ENCODE measurements around the gene SLC9A9.

SLC9A9 gene

DNA sequence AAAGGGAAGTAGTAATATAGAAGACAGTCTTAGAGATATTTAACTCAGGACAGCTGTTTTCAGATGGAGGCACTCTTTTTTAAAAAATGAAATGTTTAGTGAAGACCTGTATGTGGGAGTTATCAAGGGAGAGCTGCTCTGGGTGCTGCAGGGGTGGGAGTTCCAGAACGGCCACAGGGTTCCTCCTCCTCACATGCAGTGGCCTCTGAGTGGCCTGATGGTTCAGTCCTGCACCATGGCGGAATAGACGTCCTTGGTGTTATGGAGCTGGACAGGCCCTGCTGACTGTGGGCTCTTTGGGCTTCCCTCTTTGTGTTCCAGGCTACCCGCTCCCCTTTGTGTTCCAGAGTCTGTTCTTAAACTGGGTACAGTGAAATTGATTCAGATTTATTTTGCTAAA lies 602.6 kb downstream of the SLC9A9 start:
- DNase-seq (ENCODE audit: low spot score) = no peak

DNA sequence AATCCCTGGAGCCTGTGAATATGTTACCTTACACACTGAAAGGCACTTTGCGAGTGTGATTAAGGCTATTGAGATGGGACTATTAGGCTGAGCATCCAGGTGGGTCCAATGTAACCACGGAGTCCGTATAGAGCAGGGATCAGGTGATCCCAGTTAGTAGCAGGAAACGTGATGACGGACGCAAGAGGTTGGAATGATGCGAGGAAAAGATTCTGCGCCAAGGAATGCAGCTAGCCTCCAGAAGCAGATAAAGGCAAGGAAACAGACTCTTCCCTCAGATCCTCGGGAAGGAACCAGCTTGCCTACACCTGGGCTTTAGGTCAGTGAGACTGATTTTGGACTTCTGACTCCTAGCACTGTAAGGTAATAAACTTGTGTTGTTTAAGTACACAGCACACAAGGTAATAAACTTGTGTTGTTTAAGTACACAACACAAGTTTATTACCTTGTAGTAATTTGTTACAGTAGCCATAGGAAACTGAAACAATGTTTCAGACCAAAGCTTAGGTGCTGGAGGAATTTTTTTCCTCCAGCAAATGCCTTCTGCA lies 603.7 kb downstream of the SLC9A9 start:
- no peak for DNase-seq (ENCODE audit: low spot score)

DNA sequence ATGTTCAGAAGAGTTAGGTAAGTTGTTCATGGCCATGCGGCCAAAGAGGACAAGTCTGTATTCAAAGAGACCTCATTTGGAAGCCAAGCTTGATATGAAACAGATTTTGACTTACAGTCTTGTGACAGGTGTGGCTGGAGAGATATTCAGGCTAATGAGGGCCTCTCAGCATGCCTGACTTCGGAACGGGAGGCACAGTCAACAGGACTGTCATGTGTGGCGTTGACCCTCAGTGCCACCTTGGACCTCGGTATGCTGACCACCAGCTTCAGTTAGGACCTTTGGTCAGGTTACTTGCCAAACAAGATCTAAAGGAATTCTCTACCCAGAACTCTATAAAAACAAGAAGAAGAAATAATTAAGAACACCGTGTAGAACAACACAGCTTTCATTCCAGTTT lies 604.6 kb downstream of the SLC9A9 start:
- DNase-seq (ENCODE audit: low spot score) = no peak

DNA sequence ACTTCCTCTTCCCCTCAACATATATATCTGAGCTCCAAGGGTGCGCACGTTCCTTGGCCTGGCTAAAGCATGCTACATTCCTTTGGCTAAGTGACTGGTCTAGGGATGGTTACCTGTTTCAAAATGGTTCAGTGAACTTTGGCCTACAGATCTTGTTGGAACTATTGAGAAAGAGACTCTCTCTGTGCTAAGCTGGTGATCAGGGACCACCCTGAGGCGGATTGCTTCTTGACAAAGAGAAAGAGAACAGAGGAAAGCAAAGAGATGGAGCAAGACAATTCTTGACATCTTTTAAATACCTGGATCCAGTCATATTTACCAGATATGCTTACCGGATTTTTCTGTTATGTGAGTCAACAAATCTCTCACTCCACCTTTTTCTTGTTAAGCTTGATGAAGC lies 605.6 kb downstream of the SLC9A9 start:
- no peak for DNase-seq (ENCODE audit: low spot score)

DNA sequence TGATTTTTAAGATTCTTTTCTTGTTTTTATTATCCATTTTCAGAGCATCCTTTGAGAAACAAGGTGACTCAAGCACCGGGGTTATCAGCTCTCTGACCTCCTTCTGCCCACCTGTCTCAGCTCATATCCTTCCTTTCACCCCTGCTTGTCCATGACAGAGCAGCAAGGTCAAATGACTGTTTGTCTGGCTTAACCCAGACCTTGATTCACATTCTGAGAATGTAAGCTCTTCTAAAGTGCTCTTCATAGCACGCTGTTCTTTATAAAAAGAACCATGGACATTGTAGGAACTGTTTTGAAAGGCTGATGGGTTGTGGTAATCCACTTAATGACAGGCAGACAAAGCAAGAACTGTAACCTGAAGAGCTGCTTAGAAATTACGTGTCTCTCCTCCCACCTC lies 606.2 kb downstream of the SLC9A9 start:
- no peak for DNase-seq (ENCODE audit: low spot score)

DNA sequence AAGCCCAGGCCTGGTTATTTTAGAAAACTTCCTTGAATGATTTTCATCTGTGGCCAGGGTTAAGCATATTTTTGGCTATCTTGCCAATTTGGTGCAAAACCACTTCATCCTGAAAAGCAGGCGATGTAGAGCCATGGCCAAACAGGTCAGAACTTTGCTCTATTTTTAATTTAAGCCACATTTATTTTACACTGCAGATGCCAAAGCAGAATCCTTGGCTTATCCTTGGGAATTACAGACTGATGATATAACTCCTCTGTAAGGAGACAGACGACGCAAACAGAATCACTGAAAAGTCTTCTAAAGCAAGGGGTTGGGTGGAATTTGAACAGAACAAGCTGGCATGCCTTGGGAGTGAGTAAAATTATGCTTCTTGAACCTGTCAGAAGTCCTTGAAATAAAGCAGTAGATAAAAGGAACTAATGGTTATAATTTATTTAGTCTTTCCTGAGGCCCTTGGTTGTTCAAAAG lies 606.8 kb downstream of the SLC9A9 start:
- DNase-seq (ENCODE audit: low spot score) = peak; percentile 68

DNA sequence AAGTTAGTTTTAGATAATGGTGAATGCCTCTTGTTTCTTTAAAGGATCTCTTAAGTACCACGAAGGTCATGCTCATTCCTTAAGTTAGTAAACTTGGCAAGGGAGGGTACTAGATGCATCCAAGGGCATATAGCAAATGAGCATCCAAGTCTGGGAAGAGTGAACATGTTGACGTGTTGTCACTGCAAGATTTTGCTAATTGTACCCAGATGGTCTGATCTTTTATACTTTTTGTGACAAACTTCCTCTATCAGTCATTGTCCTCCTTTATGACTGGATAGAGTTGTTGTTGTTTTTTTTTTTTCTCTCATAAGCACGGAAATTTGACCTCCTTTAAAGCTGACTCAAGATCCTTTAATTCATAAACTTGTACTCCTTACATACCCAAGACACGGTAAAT lies 607.4 kb downstream of the SLC9A9 start:
- no peak for DNase-seq (ENCODE audit: low spot score)

DNA sequence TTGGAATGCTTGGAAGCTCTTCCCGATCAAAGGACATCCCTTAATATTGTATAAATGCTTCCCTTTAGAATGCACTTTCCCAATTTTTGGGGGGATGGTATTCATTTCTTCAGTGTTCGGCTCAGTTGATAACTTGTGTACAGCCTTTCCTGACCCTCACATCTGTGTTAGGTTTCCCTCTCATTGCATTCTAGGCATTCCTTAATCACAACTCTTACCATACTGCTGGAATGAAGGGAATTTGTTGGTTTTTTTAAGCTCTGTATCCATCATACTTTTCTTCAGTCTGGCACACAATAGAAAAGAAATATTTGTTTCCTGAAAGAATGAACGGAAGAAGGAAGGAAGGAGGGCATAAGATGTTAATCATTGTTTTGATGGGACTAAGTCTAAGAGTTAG lies 609.2 kb downstream of the SLC9A9 start:
- peak; percentile 42 for DNase-seq (ENCODE audit: low spot score)

DNA sequence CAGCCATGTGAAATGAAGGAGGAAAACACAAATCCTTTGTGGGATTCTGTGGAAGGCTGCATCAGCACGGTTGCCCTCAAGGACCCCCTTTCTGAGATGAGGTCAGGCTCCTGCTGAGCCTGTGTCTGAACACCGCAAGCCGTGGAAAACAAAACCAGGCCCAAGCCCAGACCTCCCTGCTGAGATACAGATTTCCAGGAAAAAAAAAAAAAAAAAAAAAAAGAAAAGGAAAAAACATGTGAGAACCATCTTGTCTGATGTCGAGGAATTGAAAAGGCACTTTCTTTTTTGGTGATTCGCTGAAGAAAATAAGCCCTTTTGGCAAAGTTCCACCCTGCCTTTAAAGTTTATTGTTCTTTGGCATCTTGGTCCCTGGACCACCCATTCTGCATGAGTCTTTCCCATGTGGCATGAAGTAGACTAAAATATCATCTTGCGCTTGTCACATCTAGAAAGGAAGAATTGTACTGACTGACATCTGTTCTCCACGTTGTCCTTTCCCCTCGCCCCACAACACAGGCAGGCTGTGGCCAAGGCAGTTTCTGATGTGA lies 611.1 kb downstream of the SLC9A9 start:
- DNase-seq (ENCODE audit: low spot score) = no peak

DNA sequence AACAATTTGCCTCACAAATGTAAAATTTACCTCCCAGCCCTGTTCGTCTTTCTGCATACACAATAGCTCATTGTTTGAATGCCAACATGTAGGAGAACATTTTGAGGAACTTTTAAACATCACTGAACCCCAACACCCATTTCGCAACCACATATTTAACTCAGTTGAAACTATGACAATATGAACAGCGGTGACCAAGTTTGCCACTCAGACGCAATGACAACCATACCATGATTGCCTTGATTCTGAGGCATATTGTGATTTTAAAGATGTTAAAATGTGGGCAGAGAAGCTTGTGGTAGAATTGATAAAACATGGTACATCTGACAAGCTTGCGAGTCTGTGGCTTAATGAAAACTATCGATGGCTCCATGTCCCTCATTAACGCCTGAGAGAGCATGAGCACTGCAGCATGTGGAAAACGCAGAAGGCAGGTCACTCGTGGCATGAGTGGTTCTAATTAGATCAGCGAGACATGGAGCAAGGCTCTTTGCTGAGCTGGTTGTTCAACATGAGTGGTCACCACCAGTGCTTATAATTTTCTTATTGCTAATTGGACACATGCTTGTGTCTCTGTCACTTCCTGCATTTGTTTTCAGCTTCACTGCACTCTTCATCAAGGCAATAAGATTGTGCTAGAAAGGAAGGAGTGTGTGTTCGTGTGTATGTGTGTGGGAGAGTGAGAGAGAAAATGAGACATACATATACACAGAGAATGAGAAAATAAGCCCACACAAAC lies 611.9 kb downstream of the SLC9A9 start:
- no peak for DNase-seq (ENCODE audit: low spot score)

DNA sequence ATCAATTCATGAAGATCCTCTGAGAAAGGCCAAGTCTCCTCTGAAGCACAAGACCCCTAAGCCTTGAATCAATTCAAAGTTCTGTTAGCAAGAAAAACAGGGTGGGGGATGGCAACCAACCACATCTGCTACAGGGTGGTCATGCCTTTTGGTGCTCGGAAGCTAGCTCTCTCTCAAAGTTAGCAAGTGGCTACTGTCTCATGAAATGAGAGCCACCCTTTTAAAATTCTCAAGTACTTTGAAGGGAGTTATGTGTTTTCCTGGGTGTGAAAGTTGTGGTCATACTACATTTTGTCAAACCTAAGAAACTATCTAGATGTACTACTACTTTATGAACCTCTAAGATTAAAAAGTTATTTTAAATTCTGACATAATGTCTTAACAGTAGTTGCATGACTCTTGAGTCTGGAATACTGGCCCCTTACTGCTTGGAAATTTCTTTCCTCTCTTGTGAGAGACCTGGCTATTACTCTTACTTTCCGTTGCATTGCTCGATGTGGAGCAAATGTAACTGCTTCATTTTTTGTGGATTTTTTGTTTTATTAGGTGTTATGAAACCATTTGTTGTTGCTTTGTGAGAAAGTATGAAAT lies 612.6 kb downstream of the SLC9A9 start:
- no peak for DNase-seq (ENCODE audit: low spot score)

DNA sequence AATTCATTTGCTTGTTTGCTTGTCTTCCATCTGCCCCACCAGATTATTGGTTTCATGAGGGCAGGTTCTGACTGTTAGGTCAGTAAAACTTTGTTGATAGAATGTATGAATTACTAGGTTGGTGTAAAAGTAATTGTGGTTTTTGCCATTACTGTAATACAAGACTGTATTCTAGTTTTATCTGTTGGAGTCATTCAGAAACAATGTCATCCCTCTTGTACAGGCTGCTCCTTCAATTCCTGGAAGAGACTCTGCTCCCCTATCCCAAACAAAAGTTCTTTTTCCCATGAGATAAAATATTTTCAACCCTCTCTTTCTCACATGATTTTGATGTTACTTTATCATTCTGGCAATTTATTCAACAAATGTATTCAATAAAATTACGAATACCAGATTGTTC lies 613.7 kb downstream of the SLC9A9 start:
- DNase-seq (ENCODE audit: low spot score) = peak; percentile 17

DNA sequence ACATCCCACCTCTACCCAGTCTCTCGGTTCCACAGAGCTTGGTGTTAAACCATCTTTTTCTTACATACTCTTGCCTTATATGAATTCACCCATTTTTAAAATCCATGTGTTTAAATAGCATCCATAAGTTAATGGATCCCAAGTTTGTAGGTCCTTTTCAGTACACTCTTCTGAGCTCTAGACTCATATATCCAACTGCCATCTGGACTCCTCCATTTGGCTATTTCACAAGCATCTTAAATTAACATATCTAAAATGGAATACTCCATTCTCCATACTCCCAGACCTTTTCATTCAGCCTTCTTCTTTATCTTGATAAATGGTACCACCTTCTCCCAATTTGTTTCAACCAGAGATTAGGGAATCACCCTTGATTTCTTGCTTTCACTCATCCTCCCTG lies 615.3 kb downstream of the SLC9A9 start:
- no peak for DNase-seq (ENCODE audit: low spot score)

DNA sequence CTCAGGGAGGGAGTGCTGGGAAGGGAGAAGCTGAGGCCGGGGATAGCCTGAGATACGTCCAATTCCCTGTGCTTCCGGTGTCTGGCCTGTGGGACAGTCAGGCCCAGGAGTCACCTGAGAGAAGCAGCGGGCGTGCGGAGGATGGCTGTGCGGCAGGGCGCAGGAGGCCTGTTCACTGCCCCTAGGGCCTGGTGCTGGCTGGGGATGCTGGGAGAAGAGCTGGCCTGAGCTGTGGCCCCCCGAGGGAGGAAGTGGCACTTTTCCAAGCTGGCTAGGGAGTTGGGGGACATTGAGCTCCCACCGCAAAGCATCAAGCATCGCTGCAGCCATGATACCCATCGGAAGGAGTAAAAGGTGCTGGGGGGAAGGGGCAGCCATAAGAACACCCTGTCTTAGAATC lies 619.9 kb downstream of the SLC9A9 start:
- no peak for DNase-seq (ENCODE audit: low spot score)

DNA sequence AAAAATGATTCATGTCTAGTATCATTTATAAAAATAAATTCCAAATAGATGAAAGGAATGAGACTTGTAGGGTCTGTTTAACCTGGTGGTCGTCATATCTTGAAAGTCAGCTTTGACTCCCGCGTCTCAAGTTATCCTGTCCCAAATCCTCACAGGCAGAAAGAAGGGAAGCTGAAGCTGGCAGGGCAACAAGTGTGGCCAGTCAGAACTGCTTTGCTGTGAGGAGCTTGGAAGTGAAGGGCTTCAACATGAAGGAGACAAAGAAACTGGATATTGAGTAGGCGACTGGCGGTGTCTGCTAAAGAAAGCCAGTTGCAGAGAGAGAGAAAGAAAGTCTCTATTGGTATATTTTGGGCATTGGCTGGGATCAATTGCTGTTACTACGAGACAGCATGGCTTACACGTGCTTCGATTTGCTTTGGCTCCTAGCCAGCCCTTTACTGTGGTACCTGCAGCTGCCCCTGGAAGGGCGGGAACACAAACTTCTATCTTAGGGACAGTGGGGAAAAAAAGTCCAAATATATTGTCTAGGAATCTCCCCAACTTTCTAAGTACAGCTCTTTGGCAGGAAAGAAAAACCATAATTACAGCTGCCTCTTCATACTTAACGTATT lies 621.5 kb downstream of the SLC9A9 start:
- no peak for DNase-seq (ENCODE audit: low spot score)

DNA sequence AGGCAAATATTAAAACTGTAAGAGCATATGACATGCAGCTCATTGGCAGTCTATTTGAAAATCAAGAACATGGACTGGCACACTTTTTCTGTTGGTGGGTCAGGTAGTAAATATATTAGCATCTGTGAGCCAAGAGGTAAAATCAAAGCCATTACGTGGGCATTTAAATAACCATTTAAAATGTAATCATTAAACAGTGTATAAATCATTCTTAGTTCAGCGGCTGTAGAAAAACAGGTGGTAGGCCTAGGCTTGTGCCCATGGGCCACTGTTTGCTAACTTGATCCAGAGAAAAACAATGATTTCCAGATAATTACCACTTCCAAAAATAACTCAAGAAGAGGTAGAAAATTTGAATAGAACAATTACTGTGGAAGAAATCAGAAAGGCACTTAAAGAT lies 623.6 kb downstream of the SLC9A9 start:
- DNase-seq (ENCODE audit: low spot score) = no peak

DNA sequence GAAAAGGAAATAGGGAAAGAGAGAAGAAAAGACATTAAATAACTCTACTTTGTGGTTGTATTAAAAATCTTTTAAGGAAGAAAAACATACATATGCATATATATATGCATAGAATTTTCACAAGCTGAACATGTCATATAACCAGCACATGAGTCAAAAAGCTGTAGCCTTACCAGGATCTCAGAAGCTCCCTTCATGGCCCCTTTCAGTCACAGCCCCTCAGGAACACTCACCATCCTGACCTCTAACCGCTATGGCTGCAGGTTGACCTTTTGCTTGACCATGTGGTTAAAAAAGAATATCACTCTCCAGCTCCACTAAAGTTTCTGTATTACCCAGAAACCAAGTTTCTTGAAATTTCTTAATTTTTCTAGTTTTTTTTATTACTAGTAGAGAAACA lies 625.3 kb downstream of the SLC9A9 start:
- no peak for DNase-seq (ENCODE audit: low spot score)

DNA sequence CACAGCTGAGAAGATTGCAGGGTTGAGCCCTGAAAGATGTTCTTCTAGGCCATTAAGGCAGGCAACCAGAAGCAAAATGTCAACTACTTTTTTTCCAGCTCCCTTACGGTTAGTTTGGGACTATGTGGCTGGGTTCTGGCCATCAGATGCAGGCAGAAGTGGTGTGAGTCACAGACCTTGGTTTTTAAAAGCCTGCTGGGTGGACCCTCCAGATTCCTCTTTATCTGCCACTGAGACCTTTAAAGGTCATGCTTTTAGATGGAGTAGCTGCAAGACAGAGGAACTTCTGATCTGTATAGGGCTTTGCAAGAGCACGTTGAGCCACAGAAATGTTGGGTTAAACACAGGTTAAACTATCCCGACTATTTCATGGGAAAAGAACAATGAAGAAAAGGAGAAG lies 625.8 kb downstream of the SLC9A9 start:
- peak; percentile 20 for DNase-seq (ENCODE audit: low spot score)

DNA sequence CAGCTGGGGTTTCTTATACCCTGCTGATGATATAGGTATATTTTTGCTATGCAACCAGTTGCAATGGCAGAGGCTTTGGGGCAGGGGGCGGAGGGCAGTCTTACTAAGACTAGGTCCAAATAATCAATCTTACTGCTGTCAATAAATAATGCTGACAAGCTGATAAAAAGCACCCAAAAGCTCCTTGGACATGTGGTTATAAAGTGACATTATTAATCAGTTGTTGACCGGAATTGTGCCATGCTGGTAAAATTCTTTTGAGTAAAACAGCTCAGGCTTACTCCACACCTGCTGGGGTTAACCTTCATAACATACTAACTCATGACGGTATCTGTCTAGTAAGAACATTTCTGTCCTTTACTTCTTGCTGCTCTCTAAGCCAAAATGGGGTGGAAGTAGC lies 626.8 kb downstream of the SLC9A9 start:
- DNase-seq (ENCODE audit: low spot score) = no peak

DNA sequence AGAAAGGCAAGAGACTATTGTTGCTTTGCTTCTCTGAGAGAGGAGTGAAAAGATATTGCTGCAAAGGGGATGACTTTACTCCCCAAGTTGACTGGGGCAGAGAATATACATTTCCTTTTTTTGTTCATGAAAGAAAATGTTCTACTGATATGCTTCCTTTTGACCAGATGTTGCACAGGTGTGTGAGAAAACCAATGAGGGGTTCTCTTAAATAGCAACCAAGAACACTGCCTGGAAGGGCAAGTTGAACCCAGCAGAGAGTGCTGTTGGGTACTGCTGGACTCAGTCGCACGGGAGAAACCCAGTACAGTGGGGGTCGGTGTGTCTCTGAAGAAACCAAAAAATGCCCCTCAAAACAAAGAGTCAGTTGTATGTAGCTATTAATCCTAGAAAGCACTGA lies 627.5 kb downstream of the SLC9A9 start:
- no peak for DNase-seq (ENCODE audit: low spot score)

DNA sequence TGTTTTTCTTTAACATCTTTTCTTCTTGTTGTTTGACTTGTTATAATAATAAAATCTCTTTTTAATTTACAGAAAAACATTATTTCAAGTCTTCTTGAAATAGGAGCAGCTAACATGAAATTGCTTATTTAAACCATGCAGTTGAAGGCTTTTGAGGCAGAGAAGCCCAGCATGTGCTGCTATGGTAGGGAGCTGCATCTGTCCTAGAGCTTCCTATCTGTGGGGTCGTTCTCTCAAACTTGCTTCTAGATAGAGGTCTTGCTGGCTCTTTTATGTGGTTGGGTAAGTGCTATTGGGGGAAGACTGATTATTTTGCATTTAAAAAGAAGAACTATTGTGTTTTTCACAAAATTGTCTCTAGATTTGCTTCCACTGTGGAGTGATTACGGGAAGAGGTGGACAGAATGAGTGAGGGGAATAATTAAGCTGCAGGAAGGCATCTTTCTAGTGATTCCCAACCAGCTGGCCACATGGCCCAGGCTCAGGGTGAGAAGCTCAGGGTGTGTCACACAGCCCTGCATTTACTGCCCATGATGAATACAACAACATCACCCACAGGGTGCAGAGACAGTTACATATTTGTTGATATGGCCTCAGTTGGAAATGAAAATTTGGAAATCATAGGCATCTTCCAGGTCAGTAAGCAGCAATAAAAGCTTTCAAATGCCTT lies 630.0 kb downstream of the SLC9A9 start:
- DNase-seq (ENCODE audit: low spot score) = no peak

DNA sequence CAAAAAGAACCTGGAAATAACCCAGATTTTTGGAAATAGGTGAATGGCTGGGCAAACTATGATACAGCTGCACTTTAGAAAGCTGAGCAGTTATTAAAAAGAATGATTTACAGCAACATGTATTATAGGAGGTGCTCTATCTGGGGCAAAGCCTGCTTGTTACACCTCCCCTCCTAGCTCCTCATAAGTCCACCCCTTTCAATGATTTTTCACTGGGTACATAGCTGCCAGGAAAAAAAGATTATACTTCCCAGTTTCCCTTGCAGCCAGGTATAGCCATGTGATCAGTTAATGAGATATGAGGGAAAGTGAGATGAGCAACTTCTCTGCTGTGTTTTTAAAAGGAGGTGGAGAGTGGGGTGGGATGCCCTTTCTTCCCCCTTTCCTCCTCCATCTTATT lies 631.0 kb downstream of the SLC9A9 start:
- no peak for DNase-seq (ENCODE audit: low spot score)

Data from AG20443 (cell line).